GM21576 (cell line): Measurements from ENCODE around the gene MED13L.

Source experiments
- ATAC-seq: cut with Tn5 transposase; IDR thresholded peaks from one replicate; pipeline ENCODE4 v1.9.1; 2021; ENCODE audit warnings: mild to moderate bottlenecking, moderate library complexity; ENCODE audit not compliant: unreplicated experiment

The MED13L gene

DNA sequence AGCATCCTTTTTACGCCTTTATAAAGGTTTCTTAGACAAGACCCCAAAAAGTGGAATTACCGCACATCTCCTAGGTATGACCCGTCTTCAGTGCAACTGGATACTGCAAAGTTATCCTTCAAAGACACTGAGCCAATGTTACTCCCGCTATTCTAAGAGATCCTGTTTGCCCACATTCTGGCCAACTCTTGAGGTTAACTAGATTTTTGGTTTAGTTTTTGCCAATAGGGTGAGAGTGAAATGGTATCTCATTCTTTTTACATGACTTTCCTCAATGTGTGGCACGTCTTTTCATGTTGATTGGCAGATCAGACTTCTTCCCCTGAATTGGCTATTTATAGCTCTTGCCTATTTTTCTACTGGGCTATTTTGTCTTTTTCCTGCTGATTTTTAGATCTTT is 347.2 kb downstream of the MED13L start:
- ATAC-seq, result no peak

DNA sequence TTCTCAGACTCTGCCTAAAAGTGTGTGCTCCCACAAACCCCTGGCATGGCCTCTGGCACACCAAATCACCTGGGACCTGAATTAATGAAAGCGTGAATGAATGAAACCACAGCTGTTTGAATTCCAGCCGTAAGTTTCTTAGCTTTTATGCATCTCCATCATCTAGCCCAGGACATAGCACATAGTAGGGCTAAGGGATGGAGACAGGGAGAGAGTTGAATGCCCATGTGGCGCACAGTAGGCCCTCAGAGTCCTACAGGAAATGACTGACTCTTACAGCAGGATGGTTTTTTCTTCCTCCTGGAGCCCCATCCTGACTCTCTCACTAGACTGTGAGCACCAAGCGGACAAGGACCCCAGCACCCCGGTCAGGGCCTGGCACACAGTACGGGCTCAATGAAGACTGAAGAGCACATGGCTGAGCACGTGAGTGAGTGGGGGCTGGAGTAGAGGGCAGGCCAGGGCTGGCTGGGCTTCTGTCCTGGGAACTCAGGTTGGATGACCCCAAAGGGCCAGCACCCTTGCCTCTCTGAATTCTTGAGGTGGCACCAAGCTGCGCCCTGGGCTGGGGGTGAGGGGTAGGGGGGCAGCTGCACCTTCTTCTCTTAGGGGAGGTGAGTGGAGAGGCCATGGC is 351.3 kb downstream of the MED13L start:
- ATAC-seq, result no peak

DNA sequence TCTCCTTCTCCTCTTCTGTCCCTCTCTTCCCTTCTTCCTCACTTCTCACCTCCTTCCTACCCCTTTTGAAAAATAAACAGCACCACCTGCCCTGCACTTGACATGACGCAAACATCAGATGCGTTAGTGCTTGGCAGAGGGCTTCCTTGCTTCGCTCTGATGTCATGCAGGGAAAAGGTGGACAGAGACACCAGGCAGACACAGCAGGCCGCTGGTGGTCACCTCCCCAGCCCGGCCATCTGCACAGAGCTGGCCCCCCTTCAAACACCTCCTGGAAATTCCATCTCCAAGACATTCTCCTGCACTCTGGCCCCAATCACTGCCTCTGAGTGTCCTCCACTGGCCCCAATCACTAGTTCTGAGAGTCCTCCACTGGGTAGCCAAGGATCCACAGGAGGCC is 353.6 kb downstream of the MED13L start:
- ATAC-seq, result no peak

DNA sequence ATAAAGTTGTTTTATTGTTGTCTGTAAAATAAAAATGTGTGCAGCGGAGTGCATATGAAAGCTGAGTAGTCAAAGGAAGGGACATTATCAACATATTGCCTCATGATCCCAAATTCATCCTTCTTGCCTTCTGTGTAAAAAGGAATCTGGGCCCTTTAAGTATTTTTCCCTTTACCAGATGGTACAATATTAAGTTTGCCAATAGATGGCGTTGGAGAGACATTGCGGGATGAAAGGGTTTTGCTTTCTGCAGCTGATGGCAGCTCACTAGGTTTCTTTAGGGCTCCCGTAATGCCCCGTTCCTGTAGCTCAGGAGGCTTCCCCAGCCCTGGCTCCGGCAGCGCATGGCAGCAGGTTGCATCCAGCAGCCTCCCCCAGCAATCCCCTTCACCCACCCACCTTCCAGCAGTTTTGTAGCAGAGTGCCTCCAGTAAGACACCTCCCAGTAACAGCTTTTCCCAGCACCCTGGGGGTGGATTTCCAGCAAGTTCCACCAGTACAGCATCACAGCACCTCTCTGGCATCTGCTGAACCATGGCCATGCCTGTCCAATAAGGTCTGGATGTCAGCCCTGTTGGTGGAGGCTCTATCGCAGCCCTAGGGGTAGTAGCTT is 354.4 kb downstream of the MED13L start:
- no peak for ATAC-seq

DNA sequence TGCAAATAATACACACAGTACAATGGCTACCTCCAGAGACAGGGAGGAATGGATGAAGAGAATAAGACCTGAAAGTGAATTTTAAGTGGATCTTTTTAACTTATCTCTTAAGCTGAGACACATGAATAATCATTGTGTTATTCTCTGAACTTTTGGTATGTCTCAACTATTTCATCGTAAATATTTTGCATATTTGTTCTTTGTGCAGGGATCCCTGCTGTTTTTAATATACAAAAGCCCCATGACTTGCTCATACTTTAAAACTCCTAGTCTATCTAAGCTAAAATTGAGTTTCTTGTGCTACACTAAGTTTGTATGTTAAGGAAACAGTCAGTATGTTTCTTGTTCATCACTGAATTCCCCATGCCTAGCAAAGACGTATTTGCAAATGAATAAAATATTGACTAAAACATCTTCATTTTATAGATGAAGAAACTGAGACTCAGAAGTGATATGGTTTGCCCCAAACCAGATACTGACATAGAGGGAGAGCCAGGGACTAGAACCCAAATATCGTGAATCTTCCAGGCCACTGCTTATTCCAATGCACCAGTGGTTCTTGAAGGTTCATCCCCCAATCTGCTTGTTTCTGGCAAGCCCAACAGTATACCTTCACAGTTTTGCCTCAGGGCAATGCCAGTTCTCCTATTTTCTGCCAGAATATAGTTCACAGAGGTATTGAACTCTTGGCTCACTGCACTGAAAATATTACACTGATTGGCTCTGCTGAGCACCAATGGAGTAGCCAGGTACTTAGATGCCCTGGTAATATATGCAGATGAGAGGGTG is 356.9 kb downstream of the MED13L start:
- ATAC-seq, result no peak

DNA sequence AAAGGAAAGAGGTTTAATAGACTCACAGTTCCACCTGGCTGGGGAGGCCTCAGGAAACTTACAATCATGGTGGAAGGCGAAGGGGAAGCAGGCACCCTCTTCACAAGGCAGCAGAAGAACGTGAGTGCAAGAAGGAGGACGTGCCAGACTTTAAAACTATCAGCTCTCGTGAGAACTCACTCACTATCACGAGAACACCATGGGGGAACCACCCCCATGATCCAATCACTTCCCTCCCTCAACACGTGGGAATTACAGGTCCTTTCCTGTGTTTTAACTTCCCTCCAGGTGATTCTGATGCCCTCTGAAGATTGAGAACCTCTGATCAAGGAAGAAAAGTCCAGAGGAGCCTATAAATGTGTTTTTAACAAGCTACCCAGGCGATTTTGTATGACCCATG is 358.7 kb downstream of the MED13L start:
- no peak for ATAC-seq

DNA sequence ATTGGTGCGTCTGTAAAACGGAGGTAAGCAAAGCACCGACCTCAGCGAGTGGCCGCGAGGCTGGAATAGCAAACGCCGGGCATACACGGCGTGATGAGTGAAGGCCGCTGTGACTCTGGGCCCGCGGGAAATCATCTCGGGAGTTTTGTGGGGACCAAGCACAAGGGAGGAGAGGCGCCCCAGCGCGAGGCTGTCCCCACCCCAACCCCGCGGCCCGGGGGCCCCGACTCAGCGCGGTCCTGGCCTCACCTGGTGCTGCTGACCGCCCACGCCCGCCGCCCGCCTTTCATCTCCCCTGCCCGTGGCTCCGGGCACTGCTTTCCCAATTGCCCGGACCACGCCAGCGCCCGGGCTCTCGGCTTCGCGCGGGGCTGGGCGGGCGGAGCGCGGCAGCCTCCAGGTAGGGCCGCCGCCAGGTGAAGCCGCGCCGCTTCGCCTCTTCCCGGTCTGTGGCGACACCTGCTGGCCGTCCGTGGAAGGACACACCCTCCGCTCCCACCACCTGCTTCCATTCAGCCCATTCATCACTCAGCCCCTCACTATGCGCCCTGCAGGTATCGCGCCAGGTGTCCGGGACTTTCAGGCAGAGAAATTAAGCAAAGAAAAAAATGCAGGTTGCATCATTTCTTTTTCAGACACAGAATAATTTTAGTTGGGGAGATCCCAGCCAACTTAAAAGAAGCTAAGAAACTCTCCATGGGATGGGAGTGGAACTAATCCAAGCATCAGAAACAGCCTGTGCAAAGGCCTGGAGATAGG is 360.4 kb downstream of the MED13L start:
- ATAC-seq, result no peak

DNA sequence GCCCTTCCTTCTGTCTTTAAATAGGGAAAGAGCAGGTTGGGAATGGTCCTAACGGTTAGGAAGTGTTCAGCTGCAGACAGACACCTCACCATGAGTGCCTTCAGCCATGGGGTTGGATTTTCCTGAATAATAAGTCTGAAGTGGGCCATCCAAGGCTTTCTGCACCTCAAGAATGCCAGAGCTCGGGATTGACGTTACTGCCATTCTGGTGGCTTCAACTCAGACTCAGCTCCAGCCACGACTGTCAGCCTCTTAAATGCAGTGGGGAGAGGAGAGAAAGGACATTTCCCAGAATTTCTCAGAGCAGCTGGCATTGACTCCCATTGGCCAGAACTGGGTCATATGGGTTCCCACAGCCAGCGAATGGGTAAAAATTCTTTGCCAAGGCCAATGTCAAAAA is 363.4 kb downstream of the MED13L start:
- no peak for ATAC-seq

DNA sequence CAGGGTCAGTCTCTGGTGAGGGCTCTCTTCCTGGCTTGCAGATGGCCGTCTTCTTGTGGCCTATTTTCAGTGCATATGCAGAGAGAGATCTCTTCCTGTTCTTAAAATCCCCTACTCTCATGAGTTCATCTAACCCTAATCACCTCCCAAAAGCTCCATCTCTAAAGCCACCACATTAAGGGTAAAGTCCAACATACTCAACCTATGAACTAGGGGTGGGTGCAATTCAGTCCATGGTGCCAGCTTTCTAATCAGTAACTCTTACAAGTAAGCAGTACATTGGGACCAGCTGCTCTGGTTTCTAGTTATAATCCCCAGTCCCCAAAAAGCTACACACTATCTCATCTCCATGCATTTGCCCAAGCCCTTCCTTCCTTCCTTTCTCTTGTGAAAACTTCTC is 365.1 kb downstream of the MED13L start:
- no peak for ATAC-seq

DNA sequence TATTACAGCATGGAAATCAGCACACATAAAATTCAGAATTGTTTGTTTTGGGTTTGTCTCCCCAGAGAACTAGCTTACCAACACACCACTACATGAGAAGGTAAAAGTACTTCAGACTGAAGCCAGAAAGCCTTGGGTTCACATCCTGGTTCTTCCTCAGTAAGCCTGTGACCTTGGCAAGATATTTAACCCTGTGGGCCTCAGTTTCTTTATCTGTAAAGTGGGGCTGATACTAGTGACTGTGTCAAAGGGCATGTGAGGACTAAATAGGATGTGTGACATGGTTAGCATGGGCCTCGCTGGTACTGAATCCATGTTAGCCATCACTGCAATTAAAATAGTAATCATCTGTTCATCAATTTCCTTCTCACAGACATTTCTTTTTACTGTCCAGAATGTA is 366.1 kb downstream of the MED13L start:
- ATAC-seq, result no peak

DNA sequence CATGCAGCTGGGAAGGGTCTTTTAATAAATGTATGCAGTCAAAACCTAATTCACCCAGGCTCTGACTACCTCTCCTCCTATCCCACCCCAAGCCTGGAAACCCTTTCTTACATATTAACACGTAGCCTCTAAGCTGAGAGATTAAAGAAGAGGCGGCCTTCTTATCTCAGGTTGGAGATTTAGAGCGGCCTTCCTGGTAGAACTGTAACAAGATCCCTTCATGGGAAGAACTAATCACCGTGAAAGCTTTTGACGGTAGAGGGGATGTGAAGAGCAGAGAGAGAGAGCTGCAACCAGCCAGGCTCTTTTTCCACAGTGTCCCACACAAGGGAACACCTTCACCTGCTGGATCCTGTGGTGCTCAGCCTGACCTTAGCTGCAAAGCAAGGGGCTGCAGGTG is 367.4 kb downstream of the MED13L start:
- no peak for ATAC-seq
